Vagina (tissue), 2 donors: ENCODE measurements around the gene FAF1.

ENCODE experiments used
- POLR2A ChIP-seq, 2 donors: fragments of 450-650 bp; IDR thresholded peaks; one replicate each; pipeline ENCODE4 v1.6.1; 2017; ENCODE audit warnings: antibody characterized with exemption in 2 of 2, mild to moderate bottlenecking in 2 of 2, moderate library complexity in 2 of 2
- POLR2AphosphoS5 ChIP-seq, 2 donors: sonication (generic); formaldehyde crosslinking; IDR thresholded peaks; one replicate each; pipeline ENCODE4 v1.9.0; 2017; ENCODE audit warnings: antibody characterized with exemption in 2 of 2, mild to moderate bottlenecking in 2 of 2, low read depth in 1 of 2; ENCODE audit not compliant: insufficient read depth in 1 of 2
- TF ChIP-seq, protein P1 (sequence below), 3 experiments: fragments of 450-650 bp in 2 of 3; fragments of 200-600 bp in 1 of 3; sonication (generic) in 1 of 3; IDR thresholded peaks; one replicate each; pipeline ENCODE4 v1.5.1; 2017 to 2019; ENCODE audit warnings: antibody characterized with exemption in 3 of 3, mild to moderate bottlenecking in 2 of 3, moderate library complexity in 2 of 3

DNA sequence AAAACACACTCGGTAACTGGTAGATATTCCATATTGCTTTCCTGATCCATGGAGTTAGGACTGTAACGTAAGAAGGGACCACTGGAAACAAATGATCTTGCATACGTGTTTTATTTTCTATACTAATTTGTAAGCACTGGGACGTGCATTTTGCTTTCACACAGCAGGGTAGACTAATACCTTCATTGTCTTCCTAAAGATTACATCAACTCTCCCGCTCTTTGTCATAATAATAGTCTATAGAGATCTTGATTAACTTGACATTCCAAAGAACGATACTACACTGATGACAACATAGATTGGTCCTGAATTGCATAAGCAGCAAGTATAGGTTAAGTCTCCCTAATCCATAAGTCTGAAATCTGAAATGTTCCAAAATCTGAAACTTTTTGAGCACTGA lies 166.5 kb downstream of the FAF1 start:
- TF ChIP-seq, protein P1, sequence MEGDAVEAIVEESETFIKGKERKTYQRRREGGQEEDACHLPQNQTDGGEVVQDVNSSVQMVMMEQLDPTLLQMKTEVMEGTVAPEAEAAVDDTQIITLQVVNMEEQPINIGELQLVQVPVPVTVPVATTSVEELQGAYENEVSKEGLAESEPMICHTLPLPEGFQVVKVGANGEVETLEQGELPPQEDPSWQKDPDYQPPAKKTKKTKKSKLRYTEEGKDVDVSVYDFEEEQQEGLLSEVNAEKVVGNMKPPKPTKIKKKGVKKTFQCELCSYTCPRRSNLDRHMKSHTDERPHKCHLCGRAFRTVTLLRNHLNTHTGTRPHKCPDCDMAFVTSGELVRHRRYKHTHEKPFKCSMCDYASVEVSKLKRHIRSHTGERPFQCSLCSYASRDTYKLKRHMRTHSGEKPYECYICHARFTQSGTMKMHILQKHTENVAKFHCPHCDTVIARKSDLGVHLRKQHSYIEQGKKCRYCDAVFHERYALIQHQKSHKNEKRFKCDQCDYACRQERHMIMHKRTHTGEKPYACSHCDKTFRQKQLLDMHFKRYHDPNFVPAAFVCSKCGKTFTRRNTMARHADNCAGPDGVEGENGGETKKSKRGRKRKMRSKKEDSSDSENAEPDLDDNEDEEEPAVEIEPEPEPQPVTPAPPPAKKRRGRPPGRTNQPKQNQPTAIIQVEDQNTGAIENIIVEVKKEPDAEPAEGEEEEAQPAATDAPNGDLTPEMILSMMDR (IDR thresholded peaks at IDR 0.05), result no peak
- TF ChIP-seq POLR2AphosphoS5 (IDR thresholded peaks at IDR 0.05; ENCODE audit: insufficient read depth in 1 of 2, low read depth in 1 of 2) (no peak), POLR2A (IDR thresholded peaks at IDR 0.05) (no peak)
